KBM-7 (cell line): ENCODE results near the gene KCNJ6.

Source experiments
- DNase-seq: peaks from one replicate; pipeline ENCODE4 v3.0.0-alpha.2; 2015
- in situ Hi-C: fragments of 300-500 bp; cut with MboI; formaldehyde crosslinking; loops from 2 replicates; pipeline ENCODE4 v1.14.3; 2020; ENCODE audit warnings: low sequenced_read_pairs, low pct_unique_long_range_greater_than_20kb, mixed read lengths

KCNJ6 gene

DNA sequence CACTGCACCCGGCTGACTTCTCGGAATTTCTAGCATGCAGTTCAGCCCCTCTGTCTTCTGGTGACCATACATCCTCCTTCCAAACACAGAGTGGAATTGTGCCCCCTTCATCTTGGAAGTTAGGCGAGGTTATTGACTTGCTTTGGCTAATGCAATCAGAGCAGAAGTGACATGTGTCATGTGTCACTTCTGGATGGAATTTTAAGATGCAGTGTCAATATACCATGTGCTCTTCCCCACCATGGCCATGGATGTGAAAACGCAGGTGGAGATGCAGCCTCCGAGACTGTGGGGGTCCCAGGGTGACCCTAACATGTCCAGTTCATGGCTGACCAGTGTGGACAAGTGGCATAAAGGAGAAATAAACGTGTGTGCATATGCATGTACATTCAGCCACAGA, 83.0 kb downstream of the KCNJ6 start:
- no peak for DNase-seq
- in situ Hi-C loops, result no loop called here

DNA sequence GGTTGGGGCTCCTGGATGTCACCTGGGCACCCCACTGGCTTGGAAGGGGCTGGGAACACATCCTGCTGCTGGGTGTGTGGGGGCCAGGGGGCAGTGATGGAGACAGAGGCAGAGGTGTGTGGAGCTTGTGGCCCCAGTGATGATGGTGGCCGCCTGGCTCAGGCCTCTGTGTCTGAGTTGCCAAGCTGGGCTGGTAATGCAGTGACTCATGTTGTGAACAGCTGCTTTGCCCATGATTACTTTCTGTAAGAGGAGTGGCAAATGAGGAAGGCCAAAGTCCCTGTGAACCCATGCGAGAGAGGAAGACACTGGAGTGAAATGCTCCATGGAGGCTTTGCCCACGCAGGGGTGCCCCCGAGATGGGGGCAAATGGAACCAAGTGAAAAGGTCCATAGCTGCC, 86.8 kb downstream of the KCNJ6 start:
- in situ Hi-C loops, result no loop called here
- no peak for DNase-seq

DNA sequence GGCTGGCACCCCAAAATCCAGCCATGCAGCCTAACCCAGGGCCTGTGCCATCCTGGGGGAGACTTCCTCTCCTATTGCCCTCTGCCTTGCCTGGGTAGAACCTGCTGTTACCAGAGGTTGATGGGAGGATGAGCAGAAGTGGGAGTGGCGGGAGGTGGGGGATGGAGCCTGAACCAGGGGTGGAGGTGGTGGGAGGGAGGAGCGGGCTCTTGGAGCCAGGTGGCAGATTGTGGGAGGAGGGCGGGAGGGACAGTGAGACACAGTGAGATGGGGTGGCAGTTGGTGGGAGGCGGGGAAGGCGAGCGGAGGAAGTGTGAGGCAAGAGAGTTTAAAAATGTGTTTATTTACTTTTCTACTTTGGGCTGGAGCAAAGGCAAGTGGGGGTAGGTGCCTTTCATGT, 87.3 kb downstream of the KCNJ6 start:
- in situ Hi-C loops, result no loop called here
- no peak for DNase-seq

DNA sequence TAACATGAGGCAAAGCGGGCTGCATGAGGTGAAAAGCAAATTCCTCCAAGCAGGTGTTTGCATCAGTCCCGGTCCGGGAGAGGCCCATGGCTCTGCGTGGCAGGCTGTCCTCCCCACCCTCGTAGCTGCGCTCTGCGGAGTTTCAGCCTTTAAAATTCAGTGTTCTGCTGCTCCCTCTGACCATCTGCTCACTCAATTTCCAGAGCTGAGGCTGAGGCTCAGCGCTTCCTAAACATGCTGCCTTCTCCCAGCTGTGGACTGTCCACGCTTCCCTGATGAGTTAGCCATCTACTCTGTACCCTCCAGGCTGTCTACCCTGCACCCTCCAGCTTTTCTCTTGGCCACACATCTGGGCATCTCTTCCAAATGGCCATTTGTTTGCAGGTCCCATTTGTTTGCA, 87.7 kb downstream of the KCNJ6 start:
- in situ Hi-C loops, result no loop called here
- DNase-seq, result no peak

DNA sequence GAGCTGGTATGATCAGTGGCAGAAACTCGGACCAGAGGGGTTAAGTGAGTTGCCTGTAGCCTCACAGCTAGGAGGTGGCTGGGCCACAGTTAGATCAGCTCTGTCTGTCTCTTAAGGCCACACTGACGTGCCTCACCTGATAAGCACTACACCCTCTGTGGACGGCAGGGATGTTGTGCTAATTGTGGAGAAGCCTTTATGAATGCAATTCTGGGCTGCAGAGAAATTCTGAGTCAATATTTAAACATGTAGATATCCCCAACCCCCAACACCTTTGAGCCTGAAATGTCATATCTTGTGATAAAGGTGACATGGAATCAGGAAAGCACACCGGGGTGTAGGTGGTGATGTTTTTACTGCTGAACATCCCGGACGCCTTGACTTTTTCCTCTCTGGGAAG, 88.3 kb downstream of the KCNJ6 start:
- DNase-seq, result no peak
- in situ Hi-C loops, result no loop called here

DNA sequence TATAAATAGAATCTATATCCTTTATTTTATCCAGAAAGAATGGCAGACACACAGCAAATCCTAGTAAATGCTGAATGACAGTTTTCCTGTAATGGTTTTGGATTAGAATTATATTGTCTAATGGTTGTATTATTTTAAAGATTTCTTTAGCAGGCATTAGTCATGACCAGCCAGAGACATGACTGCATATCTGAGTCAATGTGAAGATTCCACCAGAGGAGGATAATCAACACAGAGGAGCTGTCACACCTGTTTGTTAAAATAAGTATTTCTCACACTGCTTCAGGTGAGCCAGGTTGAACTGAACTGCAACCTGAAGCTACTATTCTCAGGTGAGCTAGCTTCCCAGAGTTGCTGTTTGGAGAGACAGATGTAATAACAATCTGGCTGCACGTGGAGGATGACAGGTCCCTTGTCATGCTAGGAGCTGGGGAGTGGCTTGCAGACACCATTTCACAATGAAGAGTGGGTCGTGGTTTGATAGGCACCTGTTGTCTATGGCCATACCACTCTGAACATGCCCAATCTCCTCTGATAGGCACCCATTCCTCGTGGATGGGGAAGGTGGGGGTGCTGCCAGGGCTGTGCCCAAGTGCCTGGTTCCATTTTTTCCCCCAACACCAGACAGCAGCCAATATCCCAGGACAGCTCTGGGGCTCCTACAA, 94.3 kb downstream of the KCNJ6 start:
- DNase-seq, result no peak
- in situ Hi-C loops, result no loop called here

DNA sequence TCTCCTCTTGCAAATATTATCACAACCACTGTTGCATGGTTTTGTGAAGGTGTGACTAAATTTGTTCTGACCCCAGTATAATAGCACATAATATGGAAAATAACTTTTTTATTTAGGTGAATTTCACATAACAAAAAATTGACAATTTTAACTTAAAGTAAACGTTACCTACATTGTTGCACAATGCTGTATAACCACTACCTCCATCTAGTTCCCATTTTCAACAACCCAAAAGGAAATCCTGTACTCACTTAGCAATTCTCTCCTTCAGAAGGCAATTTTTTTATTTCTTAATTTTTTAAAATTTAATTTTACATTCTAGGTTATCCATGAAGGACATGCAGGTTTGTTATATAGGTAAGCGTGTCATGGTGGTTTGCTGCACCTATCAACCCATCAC, 95.2 kb downstream of the KCNJ6 start:
- in situ Hi-C loops, result no loop called here
- no peak for DNase-seq

DNA sequence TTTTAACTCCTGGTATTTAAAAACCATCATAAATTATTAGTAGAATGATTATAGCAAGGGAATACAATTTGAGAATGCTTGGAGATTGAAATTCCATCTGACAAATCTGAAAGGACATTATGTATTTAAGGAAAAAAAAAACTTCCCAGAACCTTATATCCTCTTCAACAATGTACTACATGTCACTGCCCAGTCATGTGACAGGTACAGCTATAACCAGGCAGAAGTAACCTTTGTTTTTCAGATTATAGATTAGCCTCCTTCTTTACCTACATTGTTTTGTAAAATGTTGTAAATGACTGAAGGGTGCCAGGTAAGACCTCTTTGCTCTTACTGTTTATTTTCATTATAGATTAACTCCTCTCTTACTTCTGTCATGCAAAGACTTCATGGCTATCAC, 96.9 kb downstream of the KCNJ6 start:
- in situ Hi-C loops, result no loop called here
- no peak for DNase-seq

DNA sequence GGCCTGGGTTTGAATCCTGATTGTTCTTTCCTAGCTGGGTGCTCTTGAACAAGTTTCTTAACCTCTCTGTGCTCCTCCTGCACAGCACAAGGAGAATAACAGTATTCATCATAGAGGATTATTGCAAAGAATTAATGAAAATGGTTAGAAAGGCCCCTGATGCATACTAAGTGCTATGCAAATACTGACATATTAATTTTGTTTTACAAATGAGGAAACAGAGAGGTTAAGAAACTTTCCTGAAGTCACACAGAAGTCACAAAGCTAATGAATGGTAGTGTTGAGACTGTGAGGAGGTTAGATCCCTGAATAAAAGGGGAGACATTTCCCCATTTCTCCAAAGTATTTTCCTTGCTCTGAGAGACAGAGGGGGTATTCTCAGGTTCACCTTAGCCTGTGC, 99.0 kb downstream of the KCNJ6 start:
- in situ Hi-C loops, result no loop called here
- no peak for DNase-seq

DNA sequence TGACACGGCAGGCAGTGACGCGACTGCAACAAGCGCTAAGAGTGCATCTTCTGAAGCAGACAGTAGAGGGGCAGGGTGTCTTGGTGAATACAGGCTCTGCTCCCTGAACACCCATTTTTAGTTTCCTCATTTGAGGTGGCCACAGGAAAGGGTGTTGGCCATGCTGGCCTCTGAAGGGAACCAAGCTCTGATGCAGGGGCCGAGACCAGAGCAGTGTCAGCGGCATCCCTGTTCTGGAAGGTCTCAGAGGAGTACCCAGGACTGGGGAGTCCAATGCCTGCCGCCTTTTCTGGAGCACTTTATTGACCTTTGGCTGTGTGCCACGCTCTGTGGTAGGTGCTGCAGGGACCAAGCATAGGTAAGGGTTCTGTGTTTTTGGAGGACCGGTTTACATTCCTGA, 100.4 kb downstream of the KCNJ6 start:
- DNase-seq, result no peak
- in situ Hi-C loops, result no loop called here

DNA sequence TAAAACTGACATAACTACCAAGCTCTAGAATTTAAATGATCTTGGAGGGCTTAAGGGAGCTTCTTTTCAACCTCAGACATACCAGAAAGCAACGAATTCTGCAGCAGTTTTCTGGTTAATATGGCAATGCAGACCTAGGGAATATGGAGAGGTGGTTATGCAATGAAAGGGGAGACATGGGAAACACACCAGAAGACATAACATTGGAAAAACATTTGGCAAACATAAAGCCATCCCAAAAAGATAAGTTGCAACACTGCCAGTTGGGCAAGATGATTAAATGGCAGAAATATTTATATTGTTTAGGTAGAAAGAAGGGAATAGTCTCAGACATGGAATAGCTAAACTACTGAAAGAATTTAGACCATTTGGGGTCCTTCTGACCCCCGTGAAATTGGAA, 104.5 kb downstream of the KCNJ6 start:
- no peak for DNase-seq

DNA sequence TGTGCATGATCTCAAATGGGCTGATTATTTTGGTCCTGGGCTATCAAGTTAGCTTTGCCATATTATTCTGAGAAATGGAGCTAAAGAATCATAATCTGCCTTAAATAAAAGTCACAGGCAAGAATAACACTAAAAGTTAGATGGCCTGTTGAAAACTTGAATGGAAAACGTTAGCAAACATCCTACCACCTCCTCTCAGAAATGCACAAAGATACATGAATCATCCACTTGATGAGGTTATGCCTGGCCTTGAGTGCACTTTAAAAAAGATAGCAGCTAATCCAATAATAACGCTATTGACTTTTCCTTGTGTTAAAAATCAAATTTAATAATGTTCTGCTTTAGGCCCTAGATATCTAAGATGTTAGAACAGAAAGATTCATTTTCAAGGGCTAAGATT, 108.0 kb downstream of the KCNJ6 start:
- DNase-seq, result no peak
- in situ Hi-C loops, result no loop called here

More for the DNA sequence above, 104.5 kb downstream of the KCNJ6 start:
- in situ Hi-C loops, result no loop called here

DNA sequence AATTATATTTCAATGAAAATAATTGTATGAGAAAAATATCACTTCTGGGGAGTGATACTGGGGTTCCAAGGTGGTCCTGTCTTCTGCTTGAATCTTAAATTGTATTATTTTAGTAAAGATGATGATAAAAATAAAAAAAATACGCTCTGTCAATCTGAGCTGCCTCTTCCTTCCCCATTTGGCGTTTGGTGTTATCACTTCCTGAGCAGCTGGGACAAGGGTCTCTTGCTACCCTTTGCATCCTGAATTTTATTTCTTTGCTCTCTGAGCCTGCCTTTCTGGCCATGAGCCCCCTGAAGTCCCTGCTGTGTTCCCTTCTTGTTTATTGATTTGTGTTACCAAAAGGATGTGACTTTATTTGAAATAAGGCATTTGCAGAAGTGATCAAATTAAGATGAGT, 111.0 kb downstream of the KCNJ6 start:
- no peak for DNase-seq
- in situ Hi-C loops, result no loop called here

DNA sequence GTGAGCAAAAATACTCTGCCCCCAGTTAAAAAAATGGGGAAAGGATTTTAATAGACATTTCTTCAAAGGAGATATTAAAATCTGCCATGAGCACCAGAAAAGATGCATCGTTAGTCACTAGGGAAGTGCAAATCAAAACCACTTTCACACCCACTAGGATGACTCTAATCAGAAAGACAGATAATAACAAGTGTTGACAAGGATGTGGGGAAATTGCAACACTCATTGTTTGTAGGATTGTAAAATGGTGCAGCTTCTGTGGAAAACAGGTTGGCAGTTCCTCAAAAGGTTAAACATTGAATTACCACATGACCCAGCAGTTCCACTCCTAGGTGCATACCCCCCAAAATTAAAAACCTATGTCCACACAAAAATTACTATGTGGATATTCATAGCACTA, 112.3 kb downstream of the KCNJ6 start:
- no peak for DNase-seq
- in situ Hi-C loops, result no loop called here

DNA sequence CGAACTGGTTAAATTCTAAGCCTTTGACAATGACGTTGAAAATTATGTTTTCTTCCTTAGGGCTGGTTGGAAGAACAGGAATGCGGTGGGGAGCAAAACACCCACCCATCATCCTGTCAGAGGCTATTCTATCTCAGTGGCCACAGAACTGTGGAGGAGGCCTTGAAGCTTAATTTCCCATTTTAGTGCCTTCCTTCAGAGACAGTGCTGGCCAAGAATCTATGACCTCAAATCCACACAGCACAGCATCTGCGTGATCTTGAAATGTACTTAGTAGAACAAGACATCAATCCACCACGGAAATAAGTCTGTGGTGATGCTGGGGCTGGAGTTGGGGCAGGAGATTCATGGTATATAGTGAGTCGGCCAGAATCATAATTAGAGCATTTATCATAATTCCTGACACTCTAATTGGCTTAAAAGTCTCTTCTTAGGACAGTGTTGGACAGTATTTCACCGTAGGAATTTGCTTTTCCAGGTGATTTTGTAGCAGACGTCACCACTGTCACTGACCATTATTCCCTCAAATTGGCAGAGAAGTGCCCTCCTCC, 113.1 kb downstream of the KCNJ6 start:
- DNase-seq, result no peak
- in situ Hi-C loops, result no loop called here

DNA sequence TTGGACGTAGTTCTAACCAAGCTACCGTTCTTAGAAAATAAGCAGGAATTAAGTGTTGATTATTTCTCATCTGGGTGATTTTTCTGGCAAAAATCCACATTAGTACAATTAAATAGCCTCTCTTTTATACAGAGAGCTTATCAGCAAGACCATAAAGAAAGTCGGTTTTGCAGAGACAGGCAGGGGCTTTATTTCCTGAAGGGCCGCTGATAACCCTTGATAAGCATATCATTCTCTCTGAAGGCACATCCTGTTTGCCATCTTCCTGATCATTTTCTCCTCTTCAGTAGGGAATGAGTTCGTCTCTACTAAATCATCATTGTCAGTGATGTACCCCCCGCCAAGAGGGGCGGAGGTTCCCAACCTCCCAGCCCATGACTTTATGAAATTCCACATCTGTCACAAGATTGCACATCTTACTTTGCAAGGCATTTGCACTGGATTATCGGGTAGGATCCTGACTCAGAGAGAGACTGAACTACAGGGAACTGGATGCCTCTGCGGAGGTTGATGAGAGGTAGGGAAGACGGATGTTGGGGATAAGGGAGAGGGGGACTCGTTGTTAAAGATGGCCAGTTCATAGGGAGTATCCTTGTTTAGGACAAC, 115.7 kb downstream of the KCNJ6 start:
- DNase-seq, result no peak
- in situ Hi-C loops, result no loop called here

DNA sequence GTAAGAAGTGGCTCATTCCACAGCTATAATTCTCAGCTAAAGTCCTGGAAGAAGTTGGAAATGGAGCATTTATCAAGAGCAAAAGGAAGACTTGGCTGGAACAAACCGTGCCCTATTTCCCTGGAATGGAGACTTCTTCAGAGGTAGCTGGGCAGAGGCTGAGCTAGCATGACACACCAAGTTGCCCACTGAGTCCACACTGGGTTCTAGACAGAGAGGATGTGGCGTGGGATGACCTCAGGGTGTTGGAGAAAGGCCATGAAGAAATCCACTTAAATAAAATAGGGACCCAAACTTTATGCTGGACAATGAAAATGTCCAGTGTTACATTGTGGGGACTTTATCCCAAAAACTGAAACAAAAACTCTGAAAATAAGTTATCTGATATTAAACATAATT, 116.2 kb downstream of the KCNJ6 start:
- in situ Hi-C loops, result no loop called here
- no peak for DNase-seq

DNA sequence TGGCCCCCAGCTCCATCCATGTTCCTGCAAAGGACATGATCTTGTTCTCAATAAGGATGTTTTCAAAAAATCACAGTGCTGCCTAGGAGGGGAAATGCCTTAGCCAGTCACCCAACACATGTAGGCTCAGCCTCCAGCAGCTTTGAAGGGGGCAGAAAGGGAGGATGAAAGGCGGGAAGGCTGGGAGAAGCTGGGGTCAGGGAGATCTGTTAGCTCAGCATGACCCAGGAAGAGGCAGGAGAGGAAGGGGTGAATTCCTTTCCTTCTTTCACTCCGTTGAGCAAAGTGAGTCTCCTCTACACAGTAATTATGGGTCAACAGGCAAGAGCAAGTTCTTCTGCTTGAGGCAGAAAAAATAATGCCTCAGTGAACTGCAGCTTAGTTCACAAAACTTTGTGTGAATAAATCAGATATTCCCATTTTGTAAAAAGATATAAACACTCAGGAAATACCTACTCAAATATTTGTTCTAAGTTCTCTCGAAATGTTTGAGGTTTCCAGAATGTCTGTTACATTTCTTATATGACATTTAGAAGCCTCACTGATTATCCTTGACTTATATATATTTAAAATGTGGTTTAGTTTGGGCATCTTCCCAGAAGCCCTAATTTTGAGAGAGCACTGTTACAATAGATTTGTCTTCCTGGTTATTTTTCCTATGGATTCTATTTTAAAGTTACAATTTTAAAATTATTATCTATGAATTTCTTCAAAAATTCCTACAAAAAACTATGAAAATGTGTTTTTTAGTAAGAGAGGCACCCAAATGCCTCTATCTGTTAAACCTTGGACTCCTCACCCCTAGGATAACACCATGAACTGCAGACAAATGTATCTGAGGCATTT, 116.8 kb downstream of the KCNJ6 start:
- no peak for DNase-seq
- in situ Hi-C loops, result no loop called here

DNA sequence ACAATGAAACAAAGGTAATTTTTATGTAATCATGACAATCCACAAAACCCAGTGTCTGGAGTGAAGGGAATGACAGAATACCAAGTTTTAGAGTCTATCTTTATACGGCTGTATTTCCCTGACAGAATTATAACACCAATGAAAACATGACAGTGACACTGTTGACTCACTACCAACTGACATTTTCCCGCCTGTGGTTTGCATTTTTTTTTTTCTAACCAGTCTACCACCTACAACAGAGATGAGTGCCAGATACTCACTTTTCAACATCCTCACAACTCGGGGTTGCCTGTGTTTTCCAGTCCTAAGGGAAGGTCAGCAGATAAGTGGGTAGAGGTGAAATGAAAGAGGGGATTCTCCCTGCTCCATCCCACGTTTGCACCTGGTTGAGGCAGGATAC, 118.9 kb downstream of the KCNJ6 start:
- DNase-seq, result no peak
- in situ Hi-C loops, result no loop called here

DNA sequence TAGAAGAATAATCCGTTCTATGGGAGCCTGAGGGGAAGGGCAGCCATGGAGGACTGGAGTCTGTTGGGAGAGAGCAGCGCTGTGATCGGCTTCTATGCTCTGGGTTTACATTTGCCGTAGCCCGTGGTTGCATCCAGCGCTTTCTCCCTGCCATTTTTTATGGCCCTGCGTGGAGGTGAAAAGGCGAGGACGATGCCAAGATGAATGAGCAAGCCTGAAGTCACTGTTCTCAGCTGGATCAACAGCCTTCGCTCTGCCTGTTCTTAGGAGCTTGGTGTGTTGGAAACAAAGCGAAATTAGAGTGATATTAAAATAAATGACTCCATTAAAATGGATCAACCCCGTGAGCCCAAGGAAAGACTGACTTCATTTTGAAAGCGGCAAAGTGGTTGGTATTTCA, 120.2 kb downstream of the KCNJ6 start:
- no peak for DNase-seq
- in situ Hi-C loops, result no loop called here
